H1 (cell line): ENCODE data around the gene SLC15A1. TPM values are rescaled to one million over a fixed set of nuclear protein-coding genes. Genes with fewer than 3 reads are reported as not detected.

Experiments used
- CTCF ChIA-PET: fragments of 300-600 bp; sonication (Branson Sonifier 250); formaldehyde crosslinking; loops from one replicate; lab custom pipeline; 2021; ENCODE audit not compliant: partially characterized antibody; lab: Charles Lee
- POLR2A ChIA-PET: fragments of 300-600 bp; sonication (Branson Sonifier 250); formaldehyde crosslinking; loops from one replicate; lab custom pipeline; 2021; ENCODE audit warnings: inconsistent platforms; ENCODE audit not compliant: partially characterized antibody; lab: Charles Lee
- DNase-seq, 2 experiments: peaks; one replicate each; pipeline versions ENCODE4 v3.0.0 to v3.0.0-alpha.2; 2010 to 2022; ENCODE audit warnings: low spot score in 2 of 2, low read depth in 1 of 2, mixed read lengths in 1 of 2
- FAIRE-seq: peaks from 2 replicates; lab custom pipeline; 2011; peaks lifted over from hg19 to GRCh38; lab: Jason Lieb, UNC
- H2AFZ ChIP-seq: 2 replicates; pipeline ENCODE4 v1.8.1; 2012; ENCODE audit warnings: low read length, inconsistent platforms
- H2AK5ac ChIP-seq: 2 replicates; pipeline ENCODE4 v1.6.1; 2013; ENCODE audit warnings: low read depth, low read length
- H2BK120ac ChIP-seq: replicated peaks from 2 replicates; pipeline ENCODE3; 2013; ENCODE audit warnings: low read depth, low read length, inconsistent platforms
- H2BK12ac ChIP-seq: 2 replicates; pipeline ENCODE4 v1.6.1; 2013; ENCODE audit warnings: low read depth, low read length
- H2BK15ac ChIP-seq: 2 replicates; pipeline ENCODE4 v1.6.1; 2013; ENCODE audit warnings: low read length
- H2BK20ac ChIP-seq: 2 replicates; pipeline ENCODE4 v1.6.1; 2013; ENCODE audit warnings: low read length
- H2BK5ac ChIP-seq: 2 replicates; pipeline ENCODE4 v1.6.1; 2013; ENCODE audit warnings: low read depth, low read length
- H3K14ac ChIP-seq: 2 replicates; pipeline ENCODE4 v1.6.1; 2013; ENCODE audit warnings: inconsistent platforms; ENCODE audit not compliant: insufficient read length
- H3K18ac ChIP-seq: 2 replicates; pipeline ENCODE4 v1.6.1; 2013; ENCODE audit warnings: low read length; ENCODE audit errors: extremely low read depth
- H3K23ac ChIP-seq: 2 replicates; pipeline ENCODE4 v1.6.1; 2013; ENCODE audit warnings: inconsistent platforms; ENCODE audit not compliant: insufficient read length
- H3K23me2 ChIP-seq: 2 replicates; pipeline ENCODE4 v1.6.1; 2013; ENCODE audit warnings: low read depth, low read length
- H3K27ac ChIP-seq: 2 replicates; pipeline ENCODE4 v1.6.1; 2011; ENCODE audit warnings: low read depth, low read length, inconsistent platforms
- H3K27me3 ChIP-seq, 4 experiments: replicated peaks in 1 of 4; 1 replicate in 1 of 4; 2 replicates in 3 of 4; pipeline versions ENCODE4 v1.6.1 to v1.8.1; 2011 to 2013; ENCODE audit warnings: low read length in 3 of 4, mild to moderate bottlenecking in 3 of 4, inconsistent platforms in 2 of 4, mixed read lengths in 2 of 4, moderate library complexity in 1 of 4; ENCODE audit not compliant: control insufficient read depth in 3 of 4, insufficient read depth in 3 of 4; ENCODE audit errors: extremely low read depth in 1 of 4
- H3K36me3 ChIP-seq, 4 experiments: 2 replicates each; pipeline versions ENCODE4 v1.6.1 to v1.8.1; 2011 to 2013; ENCODE audit warnings: mild to moderate bottlenecking in 4 of 4, low read length in 3 of 4, moderate library complexity in 2 of 4, control low read depth in 1 of 4, inconsistent platforms in 1 of 4; ENCODE audit not compliant: insufficient read depth in 4 of 4, control insufficient read depth in 2 of 4
- H3K4ac ChIP-seq: replicated peaks from 2 replicates; pipeline ENCODE3; 2013; ENCODE audit warnings: low read length, low read depth, mixed read lengths, inconsistent platforms; ENCODE audit not compliant: insufficient read length
- H3K4me1 ChIP-seq, 4 experiments: replicated peaks in 1 of 4; 1 replicate in 1 of 4; 2 replicates in 3 of 4; pipeline versions ENCODE4 v1.6.1 to v1.8.1; 2011 to 2013; ENCODE audit warnings: low read length in 3 of 4, inconsistent platforms in 2 of 4, mixed read lengths in 1 of 4; ENCODE audit not compliant: insufficient read depth in 4 of 4, control insufficient read depth in 3 of 4
- H3K4me2 ChIP-seq, 2 experiments: 2 replicates each; pipeline versions ENCODE4 v1.6.1 to v1.8.1; 2011 to 2013; ENCODE audit warnings: low read depth in 2 of 2, low read length in 2 of 2, control low read depth in 1 of 2, inconsistent platforms in 1 of 2, mild to moderate bottlenecking in 1 of 2; ENCODE audit not compliant: insufficient read depth in 1 of 2
- H3K4me3 ChIP-seq, 4 experiments: fragments of 200-600, 300-600 bp in 1 of 4; sonication (generic), shearing (Covaris generic), sonication (Bioruptor Twin) in 1 of 4; 2 replicates each; pipeline versions ENCODE4 v1.5.1 to v1.8.1; 2011 to 2016; ENCODE audit warnings: low read length in 4 of 4, low read depth in 3 of 4, control low read depth in 2 of 4, inconsistent platforms in 2 of 4, mild to moderate bottlenecking in 2 of 4, mixed read lengths in 1 of 4, moderate library complexity in 1 of 4; ENCODE audit not compliant: insufficient read depth in 2 of 4; ENCODE audit errors: extremely low read depth in 1 of 4
- H3K56ac ChIP-seq: replicated peaks from 2 replicates; pipeline ENCODE3; 2013; ENCODE audit warnings: low read depth, mild to moderate bottlenecking, mixed read lengths, low read length, inconsistent platforms; ENCODE audit not compliant: insufficient read length
- H3K79me1 ChIP-seq: 2 replicates; pipeline ENCODE4 v1.6.1; 2013; ENCODE audit warnings: low read depth, low read length, control low read depth
- H3K79me2 ChIP-seq, 2 experiments: 2 replicates each; pipeline versions ENCODE4 v1.6.1 to v1.8.1; 2012 to 2013; ENCODE audit warnings: low read length in 2 of 2, mild to moderate bottlenecking in 2 of 2, inconsistent platforms in 1 of 2; ENCODE audit not compliant: insufficient read depth in 2 of 2, control insufficient read depth in 1 of 2
- H3K9ac ChIP-seq, 4 experiments: replicated peaks in 1 of 4; 1 replicate in 1 of 4; 2 replicates in 3 of 4; pipeline versions ENCODE4 v1.6.1 to v1.8.1; 2011 to 2013; ENCODE audit warnings: low read depth in 3 of 4, low read length in 3 of 4, control low read depth in 2 of 4, mild to moderate bottlenecking in 2 of 4, moderate library complexity in 2 of 4, inconsistent platforms in 1 of 4; ENCODE audit errors: extremely low read depth in 1 of 4
- H3K9me3 ChIP-seq, 2 experiments: 2 replicates each; pipeline versions ENCODE4 v1.6.1 to v1.8.1; 2012 to 2013; ENCODE audit warnings: mild to moderate bottlenecking in 2 of 2, moderate library complexity in 2 of 2, control low read depth in 1 of 2, inconsistent platforms in 1 of 2, low read depth in 1 of 2, low read length in 1 of 2, mixed read lengths in 1 of 2; ENCODE audit not compliant: insufficient read depth in 2 of 2
- H4K20me1 ChIP-seq, 2 experiments: replicated peaks in 1 of 2; 2 replicates each; pipeline versions ENCODE3 to v1.8.1; 2011 to 2013; ENCODE audit warnings: inconsistent platforms in 2 of 2, low read length in 2 of 2, mild to moderate bottlenecking in 1 of 2; ENCODE audit not compliant: insufficient read depth in 2 of 2, control insufficient read depth in 1 of 2
- H4K5ac ChIP-seq: 2 replicates; pipeline ENCODE4 v1.6.1; 2013; ENCODE audit warnings: low read length, low read depth, mixed read lengths, inconsistent platforms; ENCODE audit not compliant: insufficient read length
- H4K8ac ChIP-seq: 2 replicates; pipeline ENCODE4 v1.8.0; 2013; ENCODE audit warnings: mild to moderate bottlenecking, moderate library complexity, low read length, inconsistent platforms; ENCODE audit not compliant: insufficient read depth; ENCODE audit errors: extremely low read depth
- H4K91ac ChIP-seq: replicated peaks from 2 replicates; pipeline ENCODE3; 2013; ENCODE audit warnings: low read length, mixed read lengths, inconsistent platforms; ENCODE audit not compliant: insufficient read length
- BCL11A ChIP-seq, 2 experiments: IDR thresholded peaks; one replicate each; pipeline ENCODE4 v1.6.1; 2011; ENCODE audit warnings: low read depth in 2 of 2, low read length in 2 of 2, mild to moderate bottlenecking in 2 of 2
- CBX5 ChIP-seq: fragments of 300-800, 300-1000 bp; sonication (generic); IDR thresholded peaks from 2 replicates; pipeline ENCODE4 v1.7.1; 2016; ENCODE audit warnings: antibody characterized with exemption, low read length, low read depth
- GTF2F1 ChIP-seq: IDR thresholded peaks from 2 replicates; pipeline ENCODE4 v1.6.1; 2012; ENCODE audit warnings: low read depth, low read length, improper control_type of control experiment, borderline replicate concordance
- KDM5A ChIP-seq: fragments of 200-600 bp; IDR thresholded peaks from 2 replicates; pipeline ENCODE4 v1.7.1; 2012; ENCODE audit warnings: mild to moderate bottlenecking, low read length, inconsistent platforms, mixed read lengths
- NRF1 ChIP-seq: IDR thresholded peaks from 2 replicates; pipeline ENCODE4 v1.6.1; 2011; ENCODE audit warnings: mild to moderate bottlenecking, low read depth, low read length, improper control_type of control experiment
- PHF8 ChIP-seq: fragments of 200-600 bp; sonication (generic); conservative IDR thresholded peaks from 2 replicates; pipeline ENCODE4 v1.7.1; 2012; ENCODE audit warnings: low read depth, mild to moderate bottlenecking, inconsistent platforms, low read length, moderate library complexity
- POLR2A ChIP-seq, 2 experiments: IDR thresholded peaks; 1 replicate in 1 of 2; 2 replicates in 1 of 2; pipeline ENCODE4 v1.6.1; 2011; ENCODE audit warnings: low read depth in 2 of 2, low read length in 2 of 2, mild to moderate bottlenecking in 2 of 2; ENCODE audit errors: control extremely low read depth in 1 of 2
- POU5F1 ChIP-seq: IDR thresholded peaks from 2 replicates; pipeline ENCODE4 v1.6.1; 2011; ENCODE audit warnings: low read depth, mild to moderate bottlenecking, low read length, moderate library complexity
- TAF7 ChIP-seq: optimal IDR thresholded peaks from 2 replicates; pipeline ENCODE3; 2011; ENCODE audit warnings: low read depth, mild to moderate bottlenecking, inconsistent platforms, low read length, moderate library complexity, borderline replicate concordance
- TEAD4 ChIP-seq: IDR thresholded peaks from 2 replicates; pipeline ENCODE4 v1.6.1; 2012; ENCODE audit warnings: low read depth, low read length, inconsistent platforms, mixed read lengths
- WGBS, 2 experiments: shearing (Covaris generic) in 1 of 2; methylation state at CpG; one replicate each; pipeline versions ENCODE4 v1.1.6 to v1.1.7; 2013 to 2015; ENCODE audit warnings: low lambda C conversion rate in 2 of 2, mixed read lengths in 2 of 2, inconsistent platforms in 1 of 2, low coverage in 1 of 2, missing lambda C conversion rate in 1 of 2; ENCODE audit not compliant: insufficient replicate concordance in 2 of 2, insufficient coverage in 1 of 2, insufficient read length in 1 of 2; ENCODE audit errors: extremely low coverage in 1 of 2, missing lambda C conversion rate in 1 of 2; 5-methylcytosine and 5-hydroxymethylcytosine counted together
- polyA plus RNA-seq, 7 experiments: library from polyadenylated mRNA; depleted of rRNA in 3 of 7; stranded (reverse) in 5 of 7; unstranded in 2 of 7; fragments of >200 nt in 5 of 7; fragments of 200-250 nt in 2 of 7; gene quantifications; 1 replicate in 5 of 7; 2 replicates in 1 of 7; 4 replicates in 1 of 7; pipeline versions ENCODE4 v1.2.1 to v1.2.3, GENCODE V29; 2011 to 2013; ENCODE audit warnings: missing spikeins in 2 of 7, mixed read lengths in 2 of 7
- total RNA-seq: library from RNA; stranded (reverse); fragmentation: NEBNext Ultra II Directional; extraction: Animal tissue kit (Norgen Biotek cat#: 25700); gene quantifications from 2 replicates; pipeline ENCODE4 v1.2.1, GENCODE V29; 2021
- TF ChIP-seq, protein P1 (sequence below): IDR thresholded peaks from 2 replicates; pipeline ENCODE4 v1.6.1; 2011; ENCODE audit warnings: low read length, improper control_type of control experiment
- TF ChIP-seq, protein P2 (sequence below): IDR thresholded peaks from 2 replicates; pipeline ENCODE4 v1.6.1; 2012; ENCODE audit warnings: low read length, inconsistent platforms

Gene SLC15A1
- total and polyA plus RNA-seq, 2 of the 8 experiments (the other 6 are each of a cell fraction or from before 2014, with no cell fraction given): 1.3 to 2.4 TPM

DNA sequence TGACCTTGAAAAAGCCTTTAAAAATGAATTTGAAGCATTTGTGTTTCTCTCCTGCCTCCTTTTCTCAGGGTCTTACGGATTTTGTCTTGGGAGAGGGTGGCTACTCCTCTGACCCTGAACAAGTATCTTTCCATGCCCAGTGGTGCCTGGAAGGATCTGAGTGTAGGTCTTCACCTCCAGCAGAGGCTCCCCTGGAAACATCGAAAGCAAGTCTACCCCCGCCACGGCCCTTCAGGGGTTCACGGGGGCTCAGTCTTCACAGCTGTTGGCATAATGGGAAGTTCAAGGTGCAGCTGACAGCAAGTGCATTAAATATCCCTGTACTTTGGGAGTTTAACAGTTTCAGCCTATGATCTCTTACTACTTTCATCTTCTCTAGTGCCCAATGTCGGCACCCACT lies 42.7 kb upstream of the SLC15A1 start:
- no peaks in the 10 kb centered on the region; a peak in 2 of 8 replicates for H3K36me3 ChIP-seq
- CTCF ChIA-PET: interaction anchor here (0.7 to 3.0 kb wide), 11 partner anchors 9 to 294 kb away, joined by 3 to 25 read pairs (median 3); no protein-coding TSS in a partner anchor
- TF ChIP-seq, protein P1, sequence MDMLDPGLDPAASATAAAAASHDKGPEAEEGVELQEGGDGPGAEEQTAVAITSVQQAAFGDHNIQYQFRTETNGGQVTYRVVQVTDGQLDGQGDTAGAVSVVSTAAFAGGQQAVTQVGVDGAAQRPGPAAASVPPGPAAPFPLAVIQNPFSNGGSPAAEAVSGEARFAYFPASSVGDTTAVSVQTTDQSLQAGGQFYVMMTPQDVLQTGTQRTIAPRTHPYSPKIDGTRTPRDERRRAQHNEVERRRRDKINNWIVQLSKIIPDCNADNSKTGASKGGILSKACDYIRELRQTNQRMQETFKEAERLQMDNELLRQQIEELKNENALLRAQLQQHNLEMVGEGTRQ: no peak
- TF ChIP-seq KDM5A (no peak), POLR2A (IDR thresholded peaks at IDR 0.05; ENCODE audit: control extremely low read depth in 1 of 2, low read depth in 2 of 2, low read length in 2 of 2) (no peak), BCL11A (IDR thresholded peaks at IDR 0.05; ENCODE audit: low read depth in 2 of 2, low read length in 2 of 2) (no peak), PHF8 (no peak), GTF2F1 (no peak), CBX5 (no peak), POU5F1 (no peak), NRF1 (no peak), TEAD4 (no peak), TAF7 (no peak)
- TF ChIP-seq, protein P2, sequence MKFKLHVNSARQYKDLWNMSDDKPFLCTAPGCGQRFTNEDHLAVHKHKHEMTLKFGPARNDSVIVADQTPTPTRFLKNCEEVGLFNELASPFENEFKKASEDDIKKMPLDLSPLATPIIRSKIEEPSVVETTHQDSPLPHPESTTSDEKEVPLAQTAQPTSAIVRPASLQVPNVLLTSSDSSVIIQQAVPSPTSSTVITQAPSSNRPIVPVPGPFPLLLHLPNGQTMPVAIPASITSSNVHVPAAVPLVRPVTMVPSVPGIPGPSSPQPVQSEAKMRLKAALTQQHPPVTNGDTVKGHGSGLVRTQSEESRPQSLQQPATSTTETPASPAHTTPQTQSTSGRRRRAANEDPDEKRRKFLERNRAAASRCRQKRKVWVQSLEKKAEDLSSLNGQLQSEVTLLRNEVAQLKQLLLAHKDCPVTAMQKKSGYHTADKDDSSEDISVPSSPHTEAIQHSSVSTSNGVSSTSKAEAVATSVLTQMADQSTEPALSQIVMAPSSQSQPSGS: no peak

More for the DNA sequence above, 42.7 kb upstream of the SLC15A1 start:
- Histone ChIP-seq H3K27me3 (no peaks in the 10 kb centered on the region), H3K27ac (no peak overlapping the region), H3K9ac (no peak overlapping the region), H2BK12ac (no peak overlapping the region), H2BK20ac (no peak overlapping the region), H3K9me3 (no peaks in the 10 kb centered on the region), H2BK5ac (no peak overlapping the region), H4K91ac (no peak overlapping the region), H3K56ac (no peak overlapping the region), H3K79me2 (no peaks in the 10 kb centered on the region), H4K8ac (no peak overlapping the region), H3K4me2 (no peak overlapping the region), H3K23me2 (no peaks in the 10 kb centered on the region), H4K5ac (no peak overlapping the region), H2AFZ (no peak overlapping the region), H2BK120ac (no peak overlapping the region), H3K79me1 (peaks cover 2% of the 10 kb centered on the region; the same call in 1 of the 2 replicates), H3K4me3 (no peak overlapping the region), H2AK5ac (no peak overlapping the region), H3K23ac (no peak overlapping the region), H3K14ac (no peak overlapping the region), H3K4me1 (no peaks in the 10 kb centered on the region), H2BK15ac (no peak overlapping the region), H3K18ac (no peak overlapping the region), H4K20me1 (no peaks in the 10 kb centered on the region), H3K4ac (no peak overlapping the region)
- POLR2A ChIA-PET: no interaction called here
- no peak for FAIRE-seq
- DNase-seq: peak in 1 of 2 experiments; percentile 20
- 92% methylated on average over 6 of the region's 6 CpGs; no CpG with 5 or more reads in 1 of the 2 experiments for WGBS, 2 experiments
